Measurements from ENCODE around the gene HINT3.
"Not testable (repeated sequence)": the region's sequence is repeated elsewhere in the genome, so short reads cannot be mapped to it uniquely, and the experiment has no call there.

HINT3 gene

GRCh38 chr6:125945378-125946141, 11.0 kb upstream of the HINT3 start:
- no peak overlapping the region for H3K4me3 ChIP-seq (ENCODE audit: low read depth, low read length)
- no peak for TF ChIP-seq CTCF (IDR thresholded peaks at IDR 0.05; ENCODE audit: insufficient read depth, low read depth, low read length, missing control alignments)
- no peak for DNase-seq (ENCODE audit: low read depth)

GRCh38 chr6:125947615-125948014, 9.0 kb upstream of the HINT3 start:
- no peak for DNase-seq (ENCODE audit: low read depth)
- no peak overlapping the region for H3K4me3 ChIP-seq (ENCODE audit: low read depth, low read length)
- TF ChIP-seq CTCF (IDR thresholded peaks at IDR 0.05; ENCODE audit: insufficient read depth, low read depth, low read length, missing control alignments), result no peak

- no peak overlapping the region for H3K4me3 ChIP-seq (ENCODE audit: low read depth, low read length)
- DNase-seq (ENCODE audit: low read depth), result no peak
- TF ChIP-seq CTCF (IDR thresholded peaks at IDR 0.05; ENCODE audit: insufficient read depth, low read depth, low read length, missing control alignments), result no peak
Measured at GRCh38 chr6:125948455-125948854, 8.1 kb upstream of the HINT3 start.

GRCh38 chr6:125949069-125949468, 7.5 kb upstream of the HINT3 start:
- no peak for TF ChIP-seq CTCF (IDR thresholded peaks at IDR 0.05; ENCODE audit: insufficient read depth, low read depth, low read length, missing control alignments)
- DNase-seq (ENCODE audit: low read depth), result no peak
- no peak overlapping the region for H3K4me3 ChIP-seq (ENCODE audit: low read depth, low read length)

- DNase-seq (ENCODE audit: low read depth), result no peak
- H3K4me3 ChIP-seq (ENCODE audit: low read depth, low read length), result no peak overlapping the region
- no peak for TF ChIP-seq CTCF (IDR thresholded peaks at IDR 0.05; ENCODE audit: insufficient read depth, low read depth, low read length, missing control alignments)
Measured at GRCh38 chr6:125950293-125950692, 6.3 kb upstream of the HINT3 start.

- DNase-seq (ENCODE audit: low read depth); H3K4me3 ChIP-seq (ENCODE audit: low read depth, low read length): not testable (repeated sequence)
Measured at GRCh38 chr6:125950716-125951115, 5.9 kb upstream of the HINT3 start.

- DNase-seq (ENCODE audit: low read depth), result no peak
- no peak for TF ChIP-seq CTCF (IDR thresholded peaks at IDR 0.05; ENCODE audit: insufficient read depth, low read depth, low read length, missing control alignments)
Measured at GRCh38 chr6:125951323-125951722, 5.2 kb upstream of the HINT3 start.

More at GRCh38 chr6:125951323-125951722, 5.2 kb upstream of the HINT3 start:
- H3K4me3 ChIP-seq (ENCODE audit: low read depth, low read length), result no peak overlapping the region

Data from GM12865 (cell line).